ENCODE results near the gene IQCE.
A peak's percentile ranks its signal among the peaks of the same experiment; 100 is the strongest.

IQCE gene

DNA sequence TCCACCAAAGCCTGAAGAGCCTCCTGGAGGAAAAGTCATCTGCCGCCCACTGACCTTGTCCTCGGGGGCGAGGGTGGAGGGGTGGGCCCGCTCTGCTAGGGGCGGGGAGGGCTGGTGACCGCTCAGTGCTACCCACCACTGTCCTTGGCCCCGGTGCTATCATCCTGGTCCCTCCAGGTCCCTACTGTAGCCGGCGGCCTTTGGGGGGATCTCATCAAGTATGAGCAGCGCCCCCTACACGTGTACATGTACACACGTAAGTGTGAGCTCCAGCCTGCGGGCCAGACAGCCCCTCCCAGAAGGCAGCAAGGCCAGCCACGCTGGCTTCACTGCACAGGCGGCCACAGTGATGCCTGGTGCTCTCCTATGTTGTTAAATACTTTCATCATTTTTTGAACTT is 92.6 kb downstream of the IQCE start:
- no peak for DNase-seq

DNA sequence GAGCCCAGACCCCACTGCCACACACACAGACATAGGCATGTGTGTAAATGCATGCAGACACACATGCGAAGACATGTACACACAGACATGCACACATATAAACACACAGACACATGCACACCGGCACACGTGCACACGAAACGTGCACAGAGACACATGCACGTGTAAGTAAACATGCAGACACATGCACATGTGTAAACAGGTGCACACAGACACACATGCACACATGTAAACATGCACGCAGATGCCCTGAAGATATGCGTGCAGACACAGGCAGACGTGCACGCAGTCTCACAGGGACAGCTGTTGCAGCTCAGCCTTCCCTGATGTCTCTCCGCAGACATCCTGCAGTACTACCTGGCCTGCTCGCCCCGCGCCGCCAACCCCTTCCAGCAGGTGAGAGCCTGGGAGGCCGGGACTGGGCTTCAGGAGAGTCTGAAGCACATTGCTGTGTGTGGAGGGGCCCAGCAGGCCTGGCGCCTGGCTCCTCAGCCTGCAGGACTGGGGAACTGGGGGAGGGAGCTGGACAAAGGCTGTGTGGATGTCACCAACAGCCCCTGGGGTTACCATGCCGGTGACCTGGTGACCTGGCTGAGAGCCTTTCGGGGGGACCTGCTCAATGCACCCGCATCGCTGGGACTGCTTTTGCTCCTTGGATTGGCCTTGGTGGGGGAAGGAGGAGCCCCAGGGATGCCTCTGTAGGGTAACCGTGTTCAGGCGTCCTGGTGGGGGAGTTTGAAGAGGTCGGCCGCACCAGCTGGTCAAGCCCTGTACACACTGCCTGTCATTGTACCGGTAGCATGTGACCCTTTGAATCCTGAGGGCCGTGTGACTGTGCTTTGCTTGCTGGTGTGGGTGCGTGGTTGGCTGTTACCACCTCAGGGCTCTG is 93.3 kb downstream of the IQCE start:
- no peak for DNase-seq

DNA sequence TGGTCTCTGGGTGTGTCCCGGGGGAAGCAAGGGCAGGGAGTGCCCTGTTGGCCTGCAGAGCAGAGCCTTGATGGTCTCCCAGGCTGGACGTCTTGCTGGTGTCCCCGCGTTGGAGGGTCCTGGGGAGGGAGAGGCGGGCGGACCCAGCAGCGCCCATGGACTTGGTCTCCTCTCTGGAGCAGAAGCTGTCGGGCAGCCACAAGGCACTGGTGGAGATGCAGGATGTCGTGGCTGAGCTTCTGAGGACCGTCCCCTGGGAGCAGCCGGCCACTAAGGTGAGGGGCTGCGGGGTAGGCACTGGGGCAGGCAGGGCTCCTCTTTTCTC is 93.9 kb downstream of the IQCE start:
- DNase-seq = peak; percentile 23

DNA sequence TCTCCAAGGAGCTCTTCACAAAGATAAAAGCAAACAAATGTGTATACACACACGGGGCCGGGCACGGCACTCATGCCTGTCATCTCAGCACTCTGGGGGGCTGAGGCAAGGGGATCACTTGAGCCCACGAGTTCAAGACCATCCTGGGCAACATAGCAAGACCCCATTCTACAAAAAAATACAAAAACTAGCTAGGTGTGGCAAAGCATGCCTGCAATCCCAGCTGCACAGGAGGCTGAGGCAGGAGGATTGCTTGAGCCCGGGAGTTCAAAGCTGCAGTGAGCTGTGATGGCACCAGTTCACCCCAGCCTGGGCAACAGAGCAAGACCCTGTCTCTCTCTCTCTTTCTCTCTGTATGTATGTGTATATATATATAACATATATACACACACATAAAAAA is 95.3 kb downstream of the IQCE start:
- no peak for DNase-seq

DNA sequence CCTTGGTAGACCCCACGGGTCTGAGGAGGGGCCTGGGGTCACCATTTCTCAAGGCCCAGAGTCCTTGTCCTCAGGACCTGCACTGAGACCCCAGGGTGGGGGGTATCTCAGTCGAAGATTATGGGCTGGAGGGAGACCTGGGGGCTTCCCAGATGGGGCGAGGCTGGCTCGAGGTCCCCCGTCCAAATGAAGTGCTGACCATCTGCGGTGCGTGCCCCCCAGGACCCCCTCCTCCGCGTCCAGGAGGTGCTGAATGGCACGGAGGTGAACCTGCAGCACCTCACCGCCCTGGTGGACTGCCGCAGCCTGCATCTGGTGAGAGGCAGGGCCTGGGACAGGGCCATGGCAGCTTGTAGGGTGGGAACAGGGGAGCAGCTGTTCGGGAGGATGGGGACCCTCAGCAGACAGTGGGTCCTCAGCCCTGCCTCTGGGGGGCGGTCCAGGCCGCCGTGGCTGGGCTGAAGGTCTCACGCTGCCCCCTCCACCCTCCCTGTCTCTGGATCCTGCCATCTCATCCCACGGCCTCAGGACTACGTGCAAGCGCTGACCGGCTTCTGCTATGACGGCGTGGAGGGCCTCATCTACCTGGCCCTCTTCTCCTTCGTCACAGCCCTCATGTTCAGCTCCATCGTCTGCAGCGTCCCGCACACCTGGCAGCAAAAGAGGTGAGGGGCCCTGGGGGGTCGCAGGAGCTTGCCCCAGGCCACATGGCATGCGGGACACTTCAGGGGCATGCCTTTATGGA is 97.3 kb downstream of the IQCE start:
- DNase-seq = peak; percentile 21

DNA sequence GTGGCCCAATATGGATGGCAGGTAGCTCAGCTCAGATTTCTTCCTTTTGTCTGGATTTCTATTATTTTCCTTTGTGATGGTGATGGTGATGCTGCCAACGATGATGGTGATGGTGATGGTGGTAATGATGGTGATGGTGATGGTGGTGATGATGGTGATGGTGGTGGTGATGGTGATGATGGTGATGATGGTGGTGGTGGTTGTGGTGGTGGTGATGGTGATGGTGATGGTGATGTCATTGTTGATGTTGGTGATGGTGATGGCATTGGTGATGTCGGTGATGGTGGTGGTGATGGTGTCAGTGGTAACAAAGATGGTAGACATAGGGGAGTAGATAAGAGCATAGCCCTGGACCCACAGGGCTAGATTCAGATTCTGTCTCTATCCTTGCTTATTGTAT is 98.4 kb downstream of the IQCE start:
- DNase-seq = no peak

DNA sequence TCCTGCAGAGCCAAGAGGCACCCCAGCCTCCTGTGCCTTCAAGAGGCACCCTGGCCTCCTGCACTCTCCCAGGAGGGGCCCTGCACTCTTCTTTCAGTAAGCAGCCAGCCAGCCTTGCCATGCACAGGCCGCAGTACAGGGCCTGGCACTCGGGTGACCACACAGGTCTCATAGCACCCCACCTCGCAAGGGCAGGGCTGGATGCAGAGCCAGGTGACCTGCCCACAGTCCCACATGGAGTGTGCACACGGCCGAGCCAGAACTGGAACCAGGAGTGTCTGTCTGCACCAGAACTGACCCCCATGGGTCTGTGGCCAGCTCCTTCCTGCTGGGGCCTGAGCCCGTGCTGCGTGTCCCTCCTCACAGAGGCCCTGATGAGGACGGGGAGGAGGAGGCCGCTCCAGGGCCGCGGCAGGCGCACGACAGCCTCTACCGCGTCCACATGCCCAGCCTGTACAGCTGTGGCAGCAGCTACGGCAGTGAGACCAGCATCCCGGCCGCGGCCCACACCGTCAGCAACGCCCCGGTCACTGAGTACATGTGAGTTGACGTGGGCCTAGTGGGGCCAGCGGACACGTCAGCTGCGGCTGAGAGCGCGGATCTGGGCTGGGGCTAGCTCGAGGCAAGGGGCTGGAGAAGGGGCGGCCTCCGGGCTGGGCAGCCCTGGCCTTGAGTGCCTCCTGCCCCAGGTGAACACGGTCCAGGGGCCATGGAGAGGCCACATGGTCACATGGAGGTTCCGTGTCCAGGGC is 99.3 kb downstream of the IQCE start:
- DNase-seq = no peak

DNA sequence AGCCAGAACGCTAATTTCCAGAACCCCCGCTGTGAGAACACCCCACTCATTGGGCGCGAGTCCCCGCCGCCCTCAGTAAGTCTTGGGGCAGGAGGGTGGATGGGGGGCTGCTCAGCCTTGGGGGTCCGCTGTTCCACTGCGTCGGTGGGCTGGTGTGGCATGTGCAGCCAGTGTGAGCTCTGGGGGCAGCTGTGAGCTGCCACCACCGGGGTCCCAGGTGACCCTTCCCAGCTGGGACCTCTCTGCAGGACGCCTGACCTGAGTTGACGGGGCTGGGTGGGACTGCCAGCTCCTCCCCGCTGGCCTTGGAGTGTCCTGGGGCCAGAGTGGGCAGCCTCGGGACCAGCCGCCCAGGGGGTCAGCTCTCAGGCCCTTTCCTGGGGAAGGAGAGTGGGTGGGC is 100.2 kb downstream of the IQCE start:
- peak; percentile 28 for DNase-seq

DNA sequence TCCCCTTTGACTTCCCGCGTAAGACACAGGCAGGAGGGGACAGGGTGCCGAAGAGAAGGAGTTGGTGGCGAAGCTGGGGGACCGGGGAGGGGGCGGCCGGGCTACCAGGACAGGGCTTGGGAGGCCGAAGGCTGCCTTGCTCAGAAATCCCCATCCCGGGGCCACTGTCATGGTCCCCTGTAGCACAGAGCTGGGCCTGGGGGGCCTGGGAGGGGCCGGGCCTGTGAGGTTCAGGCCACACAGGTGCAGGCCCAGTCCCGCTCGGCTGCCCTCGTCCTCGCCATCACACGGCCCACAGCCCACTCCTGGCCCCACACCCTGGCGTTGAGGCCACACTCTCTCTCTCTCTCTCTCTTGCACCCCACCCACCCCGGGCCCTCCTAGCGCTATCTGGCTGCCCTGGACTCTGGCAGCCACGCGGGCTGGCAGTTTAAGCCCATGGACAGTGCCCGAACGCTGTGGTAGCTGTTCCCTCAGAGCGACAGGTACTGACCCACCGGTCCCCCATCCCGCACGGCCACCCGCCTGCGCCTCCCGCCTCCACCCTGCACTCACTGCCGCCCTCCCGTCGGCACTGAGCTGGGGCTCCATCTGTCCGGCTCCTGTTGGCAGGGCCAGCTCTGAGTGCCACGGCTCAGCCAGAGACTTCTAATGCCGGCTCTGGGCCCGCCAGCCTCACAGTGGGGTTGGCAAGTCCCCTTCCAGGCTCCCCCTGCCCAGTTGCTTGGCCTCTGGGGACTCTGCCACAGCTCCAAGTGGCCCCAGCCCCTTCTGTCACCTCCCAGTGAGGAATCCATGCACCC is 101.0 kb downstream of the IQCE start:
- no peak for DNase-seq

DNA sequence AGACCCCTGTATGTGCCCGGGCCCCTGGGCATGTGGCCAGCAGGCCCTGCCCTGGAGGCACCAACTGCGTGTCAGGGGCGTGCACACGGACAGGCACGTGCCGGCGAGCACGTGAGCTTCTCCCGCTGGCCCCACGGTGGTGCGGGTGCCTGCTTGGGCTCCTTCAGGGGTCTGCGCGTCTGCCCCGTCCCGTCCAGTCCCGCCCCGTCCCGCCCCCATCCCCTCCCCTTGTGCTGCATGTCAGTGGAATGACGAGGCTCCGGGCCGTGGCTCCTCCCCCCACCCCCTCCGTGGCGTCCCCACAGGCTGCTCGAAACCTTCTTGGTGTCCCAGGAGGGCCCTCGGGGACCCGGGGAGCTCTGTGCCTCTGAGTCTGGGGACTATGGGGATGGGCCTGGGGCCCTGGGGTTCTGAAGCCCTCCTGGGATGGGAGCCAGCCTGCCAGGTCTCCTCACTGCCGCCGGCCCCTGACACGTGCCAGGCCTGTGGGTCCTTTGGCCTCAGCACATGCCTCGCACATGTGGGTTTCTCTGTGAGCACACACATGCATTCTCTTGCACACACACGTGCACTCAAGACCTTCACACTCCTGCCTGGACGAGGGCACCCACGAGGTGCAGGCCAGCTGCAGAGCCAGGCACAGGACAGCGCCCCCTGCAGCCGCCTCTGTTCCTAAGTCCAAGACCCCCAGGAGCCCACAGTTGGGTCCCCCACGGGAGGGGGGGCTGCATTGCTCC is 101.7 kb downstream of the IQCE start:
- DNase-seq = no peak

DNA sequence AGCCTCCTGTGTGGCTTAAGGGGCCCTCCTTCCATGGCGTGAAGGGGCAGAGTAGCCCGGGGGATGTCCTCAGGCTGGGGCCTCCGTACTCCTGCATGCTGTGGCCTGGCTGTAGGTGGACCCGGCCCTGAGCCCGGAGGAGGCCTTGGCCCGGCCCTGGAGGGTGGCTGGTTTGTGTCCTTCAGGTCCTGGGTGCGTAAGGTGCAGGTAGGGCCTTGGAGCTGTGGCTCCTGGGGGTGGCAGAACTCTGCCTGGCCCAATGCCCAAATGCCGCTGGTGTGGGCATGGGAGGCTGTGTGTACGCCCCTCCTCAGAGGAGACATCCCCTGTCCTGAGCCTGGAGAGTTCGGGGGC is 102.3 kb downstream of the IQCE start:
- DNase-seq = no peak

DNA sequence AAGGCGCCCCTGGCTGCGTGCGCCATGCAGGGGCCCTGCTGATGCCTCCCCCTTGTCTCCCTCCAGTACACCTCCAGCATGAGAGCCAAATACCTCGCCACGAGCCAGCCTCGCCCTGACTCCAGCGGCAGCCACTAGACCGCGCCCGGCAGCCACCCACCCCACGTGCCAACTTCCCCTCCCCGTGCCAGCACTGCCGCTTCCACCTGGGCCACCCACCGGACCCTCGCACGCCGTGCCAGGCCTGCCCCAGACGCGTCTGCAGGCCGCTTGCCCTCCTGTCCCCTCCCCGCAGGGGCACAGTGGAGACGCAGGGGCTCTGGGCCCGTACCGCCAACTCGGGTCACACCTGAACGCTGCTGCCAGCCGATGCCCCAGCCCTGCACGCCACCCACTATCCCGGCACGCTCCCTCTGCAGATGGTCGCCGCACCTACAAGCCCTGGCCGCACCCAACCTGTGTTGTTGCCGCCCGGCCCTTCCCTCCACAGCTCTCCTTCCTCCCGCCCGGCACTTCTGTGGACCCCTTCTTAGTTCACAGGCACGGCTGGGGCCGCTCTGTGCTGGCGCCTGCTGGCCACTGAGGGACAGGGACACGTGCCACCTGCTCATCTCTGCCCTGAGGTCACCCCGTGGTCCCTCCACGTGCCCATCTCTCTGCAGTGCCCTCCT is 103.0 kb downstream of the IQCE start:
- peak; percentile 49 for DNase-seq

DNA sequence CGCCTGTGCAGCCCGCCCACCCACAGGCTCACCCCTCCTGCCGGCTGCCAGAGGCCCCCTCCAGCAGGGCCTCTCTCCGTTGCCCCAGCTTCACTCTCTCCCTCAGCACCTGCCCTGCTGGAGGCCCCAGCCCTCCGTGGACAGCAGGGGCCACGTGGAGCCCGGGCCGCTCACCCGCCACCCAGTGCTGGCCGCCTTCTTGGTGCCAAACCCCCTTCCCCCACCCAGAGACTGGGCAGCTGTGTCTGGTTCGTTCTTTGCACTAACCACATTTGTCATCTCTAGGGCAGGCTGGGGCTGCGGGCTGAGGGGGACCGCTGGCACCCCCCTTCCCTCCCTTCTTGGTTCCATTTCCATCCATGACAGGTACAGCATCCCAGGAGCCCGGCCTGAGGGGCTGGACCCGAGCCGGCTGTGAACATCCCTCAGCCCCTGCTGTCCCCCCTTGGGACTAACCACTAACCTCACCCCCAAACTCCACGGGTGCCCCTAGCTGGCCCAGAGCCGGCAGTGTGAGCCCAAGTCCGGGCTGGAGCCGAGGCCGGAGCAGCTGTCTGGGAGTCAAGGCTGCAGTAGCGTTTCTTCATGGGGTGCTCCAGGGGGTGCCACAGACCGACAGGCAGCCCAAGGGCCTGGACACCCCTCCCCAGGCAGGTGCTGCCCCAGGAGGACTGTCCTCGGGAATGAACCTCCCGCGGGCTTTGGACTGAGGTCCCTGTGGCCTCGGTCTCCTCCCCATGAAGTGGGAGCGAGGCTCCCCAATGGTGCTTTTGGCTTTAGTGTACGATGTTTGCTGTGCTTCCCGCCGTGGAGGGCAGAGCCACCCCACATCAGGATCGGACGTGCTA is 103.7 kb downstream of the IQCE start:
- no peak for DNase-seq

DNA sequence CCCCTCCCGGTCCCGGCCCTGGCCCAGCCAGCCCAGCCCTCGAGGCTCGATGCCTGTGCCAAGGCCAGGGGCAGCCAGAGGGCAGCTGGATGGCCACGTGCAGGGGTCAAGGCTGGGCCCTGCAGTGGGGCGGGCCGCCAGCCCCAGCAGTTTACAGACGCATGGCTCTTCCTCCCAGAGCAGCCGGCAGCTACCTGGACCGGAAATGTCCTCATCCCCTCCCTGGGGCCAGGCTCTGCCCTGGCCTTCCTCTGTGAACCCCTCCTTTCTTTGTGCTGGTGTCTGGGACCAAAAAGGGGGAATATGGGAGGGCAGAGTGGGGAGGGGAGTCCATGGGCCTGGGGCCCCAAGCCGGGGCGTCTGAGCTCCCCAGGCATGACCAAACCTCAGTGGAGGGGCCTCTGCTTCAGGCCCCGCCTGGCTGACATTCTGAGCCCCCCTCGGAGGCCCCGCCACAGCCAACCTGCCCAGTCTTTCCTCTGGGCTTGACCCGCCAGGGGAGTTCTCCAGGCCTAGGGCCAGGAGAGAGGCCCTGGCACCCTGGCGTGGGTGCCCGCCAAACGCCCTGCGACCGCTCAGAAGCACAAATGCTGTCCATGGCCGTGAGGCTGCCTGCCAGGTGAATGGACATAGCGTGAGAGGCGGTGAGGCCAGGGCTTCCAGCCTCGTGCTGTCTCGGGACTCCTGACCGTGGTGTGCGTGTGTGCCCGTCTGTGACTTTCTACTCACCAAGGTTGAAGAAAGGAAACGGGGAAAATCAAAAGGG is 104.5 kb downstream of the IQCE start:
- peak; percentile 65 for DNase-seq

DNA sequence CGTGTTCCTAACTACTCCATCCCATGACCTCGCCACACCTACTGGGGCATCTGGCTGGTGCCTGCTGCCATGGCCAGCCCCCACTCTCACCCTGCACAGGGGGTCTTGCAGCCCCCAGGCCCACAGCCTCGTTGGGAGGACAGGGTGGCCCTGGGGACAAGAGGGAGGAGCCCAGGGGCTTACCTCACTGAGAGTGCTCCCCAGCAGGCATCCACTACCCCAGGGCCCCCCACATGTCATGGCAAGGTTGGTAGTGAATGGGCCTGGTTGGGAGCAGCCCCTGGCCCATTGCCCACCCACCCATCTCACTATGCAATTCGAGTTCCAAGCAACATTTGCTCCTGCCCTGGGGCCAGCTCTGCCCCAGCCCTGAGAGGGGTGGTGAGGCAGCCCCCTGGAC is 105.2 kb downstream of the IQCE start:
- DNase-seq = peak; percentile 54
